ENCODE data around the gene WDHD1.
"Not testable (repeated sequence)": the region's sequence is repeated elsewhere in the genome, so short reads cannot be mapped to it uniquely, and the experiment has no call there.

WDHD1 gene

DNA sequence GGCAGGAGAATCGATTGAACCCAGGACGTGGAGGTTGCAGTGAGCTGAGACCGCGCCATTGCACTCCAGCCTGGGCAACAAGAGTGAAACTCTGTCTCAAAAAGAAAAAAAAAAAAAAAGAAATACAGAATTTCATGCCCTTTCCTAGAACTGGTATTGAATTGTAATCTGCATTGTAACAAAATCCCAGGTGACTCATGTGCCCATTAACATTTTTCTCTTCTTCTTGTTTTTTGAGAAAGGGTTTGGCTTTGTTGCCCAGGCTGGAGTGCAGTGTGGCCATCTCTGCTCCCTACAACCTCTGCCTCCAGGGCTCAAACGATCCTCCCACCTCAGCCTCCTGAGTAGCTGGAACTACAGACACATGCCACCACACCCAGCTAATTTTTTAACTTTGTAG is 100.3 kb downstream of the WDHD1 start:
- H3K9ac ChIP-seq (ENCODE audit: low read depth, low read length); H3K36me3 ChIP-seq (ENCODE audit: control insufficient read depth, insufficient read depth, low read length); H3K9me3 ChIP-seq (ENCODE audit: control insufficient read depth, insufficient read depth, low read length); H3K27me3 ChIP-seq (ENCODE audit: control insufficient read depth, insufficient read depth, low read length); H3K4me3 ChIP-seq (ENCODE audit: low read depth, low read length); H3K4me1 ChIP-seq (ENCODE audit: control insufficient read depth, insufficient read depth, low read length): not testable (repeated sequence)

- H3K9ac ChIP-seq (ENCODE audit: low read depth, low read length): no peak overlapping the region
- no peaks in the 10 kb centered on the region for H3K36me3 ChIP-seq (ENCODE audit: control insufficient read depth, insufficient read depth, low read length)
- H3K4me3 ChIP-seq (ENCODE audit: low read depth, low read length): no peak overlapping the region
- no peaks in the 10 kb centered on the region for H3K27me3 ChIP-seq (ENCODE audit: control insufficient read depth, insufficient read depth, low read length)
- H3K9me3 ChIP-seq (ENCODE audit: control insufficient read depth, insufficient read depth, low read length): no peaks in the 10 kb centered on the region
- no peaks in the 10 kb centered on the region for H3K4me1 ChIP-seq (ENCODE audit: control insufficient read depth, insufficient read depth, low read length)
Measured at GRCh38 chr14:54922598-54922997, 104.3 kb downstream of the WDHD1 start.

DNA sequence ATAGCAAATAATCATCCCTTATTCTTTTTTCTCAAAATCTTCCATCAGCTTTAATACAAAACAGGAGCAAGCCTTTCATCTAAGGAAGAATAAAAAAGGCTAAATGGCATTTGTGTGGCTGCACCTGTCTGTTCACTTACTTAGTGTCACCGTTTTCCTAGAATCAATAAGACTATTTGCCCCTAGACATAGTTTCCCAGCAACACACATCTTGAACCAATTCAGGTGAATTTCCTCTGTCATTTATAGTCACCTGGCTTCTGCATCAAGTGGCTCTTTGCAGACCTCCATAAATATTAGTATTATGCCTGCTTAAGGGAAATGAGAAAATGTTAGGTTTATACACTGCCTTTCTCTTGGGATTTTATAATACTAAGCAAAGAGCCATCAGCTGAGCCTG is 106.8 kb downstream of the WDHD1 start:
- no peak overlapping the region for H3K9ac ChIP-seq (ENCODE audit: low read depth, low read length)
- H3K9me3 ChIP-seq (ENCODE audit: control insufficient read depth, insufficient read depth, low read length): no peaks in the 10 kb centered on the region

GRCh38 chr14:54919330-54919729 is 107.6 kb downstream of the WDHD1 start:
- Histone ChIP-seq H3K36me3 (ENCODE audit: control insufficient read depth, insufficient read depth, low read length) (no peaks in the 10 kb centered on the region), H3K27me3 (ENCODE audit: control insufficient read depth, insufficient read depth, low read length) (no peaks in the 10 kb centered on the region), H3K9ac (ENCODE audit: low read depth, low read length) (no peak overlapping the region), H3K4me3 (ENCODE audit: low read depth, low read length) (no peak overlapping the region), H3K9me3 (ENCODE audit: control insufficient read depth, insufficient read depth, low read length) (no peaks in the 10 kb centered on the region), H3K4me1 (ENCODE audit: control insufficient read depth, insufficient read depth, low read length) (no peaks in the 10 kb centered on the region)

More for the DNA sequence above, 106.8 kb downstream of the WDHD1 start:
- no peaks in the 10 kb centered on the region for H3K27me3 ChIP-seq (ENCODE audit: control insufficient read depth, insufficient read depth, low read length)
- no peak overlapping the region for H3K4me3 ChIP-seq (ENCODE audit: low read depth, low read length)
- no peaks in the 10 kb centered on the region for H3K4me1 ChIP-seq (ENCODE audit: control insufficient read depth, insufficient read depth, low read length)
- no peaks in the 10 kb centered on the region for H3K36me3 ChIP-seq (ENCODE audit: control insufficient read depth, insufficient read depth, low read length)

GRCh38 chr14:54918427-54918826 is 108.5 kb downstream of the WDHD1 start:
- no peaks in the 10 kb centered on the region for H3K36me3 ChIP-seq (ENCODE audit: control insufficient read depth, insufficient read depth, low read length)
- no peaks in the 10 kb centered on the region for H3K27me3 ChIP-seq (ENCODE audit: control insufficient read depth, insufficient read depth, low read length)
- no peaks in the 10 kb centered on the region for H3K9me3 ChIP-seq (ENCODE audit: control insufficient read depth, insufficient read depth, low read length)
- no peaks in the 10 kb centered on the region for H3K4me1 ChIP-seq (ENCODE audit: control insufficient read depth, insufficient read depth, low read length)
- no peak overlapping the region for H3K9ac ChIP-seq (ENCODE audit: low read depth, low read length)
- no peak overlapping the region for H3K4me3 ChIP-seq (ENCODE audit: low read depth, low read length)

GRCh38 chr14:54916101-54916500 is 110.8 kb downstream of the WDHD1 start:
- H3K9ac ChIP-seq (ENCODE audit: low read depth, low read length): no peak overlapping the region

DNA sequence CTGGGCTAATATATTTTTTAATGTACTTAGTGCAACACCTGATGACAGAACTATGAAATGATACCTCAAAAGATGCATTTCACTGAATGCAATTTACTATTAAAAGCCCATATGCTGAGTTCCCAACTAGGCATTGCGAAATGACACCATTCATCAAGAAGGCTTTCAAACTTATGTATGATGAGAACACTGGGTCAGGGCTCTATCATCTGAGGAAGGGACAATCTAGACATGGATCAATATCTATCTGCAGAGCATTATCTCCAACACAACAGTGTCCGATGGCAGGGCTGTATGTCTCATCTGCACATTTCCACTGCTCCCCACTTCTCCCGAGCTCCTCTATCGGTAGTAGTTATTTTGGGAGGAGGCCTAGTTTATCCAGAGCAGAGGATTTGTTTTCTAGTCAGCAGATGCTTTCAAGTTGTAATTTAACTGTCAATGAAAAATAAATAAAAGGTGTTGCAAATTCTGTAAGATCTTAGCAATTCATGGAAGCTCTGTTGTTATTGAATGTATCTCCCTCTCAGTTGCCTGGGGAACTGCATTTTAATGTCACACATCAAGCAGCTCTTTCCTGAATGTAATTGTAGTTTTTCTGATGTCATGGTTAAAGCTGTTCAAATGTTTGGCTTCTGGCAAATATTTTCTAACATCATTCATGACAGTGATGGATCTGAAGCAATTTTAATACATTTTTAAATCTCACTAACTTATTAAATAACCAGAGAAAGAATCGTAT is 116.9 kb downstream of the WDHD1 start:
- H3K27me3 ChIP-seq (ENCODE audit: control insufficient read depth, insufficient read depth, low read length): peaks cover 3% of the 10 kb centered on the region
- no peak overlapping the region for H3K4me3 ChIP-seq (ENCODE audit: low read depth, low read length)
- no peaks in the 10 kb centered on the region for H3K36me3 ChIP-seq (ENCODE audit: control insufficient read depth, insufficient read depth, low read length)
- H3K9me3 ChIP-seq (ENCODE audit: control insufficient read depth, insufficient read depth, low read length): no peaks in the 10 kb centered on the region
- H3K4me1 ChIP-seq (ENCODE audit: control insufficient read depth, insufficient read depth, low read length): peaks cover 2% of the 10 kb centered on the region
- H3K9ac ChIP-seq (ENCODE audit: low read depth, low read length): no peak overlapping the region

More at GRCh38 chr14:54916101-54916500, 110.8 kb downstream of the WDHD1 start:
- Histone ChIP-seq H3K4me1 (ENCODE audit: control insufficient read depth, insufficient read depth, low read length) (no peaks in the 10 kb centered on the region), H3K9me3 (ENCODE audit: control insufficient read depth, insufficient read depth, low read length) (no peaks in the 10 kb centered on the region), H3K36me3 (ENCODE audit: control insufficient read depth, insufficient read depth, low read length) (no peaks in the 10 kb centered on the region), H3K27me3 (ENCODE audit: control insufficient read depth, insufficient read depth, low read length) (no peaks in the 10 kb centered on the region), H3K4me3 (ENCODE audit: low read depth, low read length) (no peak overlapping the region)

DNA sequence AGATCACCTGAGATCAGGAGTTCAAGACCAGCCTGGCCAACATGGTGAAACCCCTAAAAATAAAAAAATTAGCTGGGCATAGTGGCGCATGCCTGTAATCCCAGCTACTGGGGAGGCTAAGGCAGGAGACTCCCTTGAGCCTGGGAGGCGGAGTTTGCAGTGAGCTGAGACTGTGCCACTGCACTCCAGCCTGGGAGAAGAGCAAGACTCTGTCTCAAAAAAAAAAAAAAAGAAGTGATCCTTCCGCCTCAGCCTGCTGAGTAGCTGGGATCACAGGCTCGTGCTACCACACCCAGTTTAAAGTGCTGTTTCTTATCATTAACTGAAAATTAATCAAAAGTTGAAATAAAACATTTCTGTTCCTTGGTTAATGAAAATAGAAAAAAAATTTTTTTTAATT is 117.9 kb downstream of the WDHD1 start:
- not testable (repeated sequence) for H3K4me3 ChIP-seq (ENCODE audit: low read depth, low read length); H3K9me3 ChIP-seq (ENCODE audit: control insufficient read depth, insufficient read depth, low read length); H3K36me3 ChIP-seq (ENCODE audit: control insufficient read depth, insufficient read depth, low read length); H3K4me1 ChIP-seq (ENCODE audit: control insufficient read depth, insufficient read depth, low read length); H3K27me3 ChIP-seq (ENCODE audit: control insufficient read depth, insufficient read depth, low read length); H3K9ac ChIP-seq (ENCODE audit: low read depth, low read length)

- Histone ChIP-seq H3K36me3 (ENCODE audit: control insufficient read depth, insufficient read depth, low read length) (no peaks in the 10 kb centered on the region), H3K4me3 (ENCODE audit: low read depth, low read length) (no peak overlapping the region), H3K9me3 (ENCODE audit: control insufficient read depth, insufficient read depth, low read length) (no peaks in the 10 kb centered on the region), H3K4me1 (ENCODE audit: control insufficient read depth, insufficient read depth, low read length) (peaks cover 2% of the 10 kb centered on the region), H3K27me3 (ENCODE audit: control insufficient read depth, insufficient read depth, low read length) (peaks cover 3% of the 10 kb centered on the region), H3K9ac (ENCODE audit: low read depth, low read length) (no peak overlapping the region)
Measured at GRCh38 chr14:54908190-54908589, 118.7 kb downstream of the WDHD1 start.

DNA sequence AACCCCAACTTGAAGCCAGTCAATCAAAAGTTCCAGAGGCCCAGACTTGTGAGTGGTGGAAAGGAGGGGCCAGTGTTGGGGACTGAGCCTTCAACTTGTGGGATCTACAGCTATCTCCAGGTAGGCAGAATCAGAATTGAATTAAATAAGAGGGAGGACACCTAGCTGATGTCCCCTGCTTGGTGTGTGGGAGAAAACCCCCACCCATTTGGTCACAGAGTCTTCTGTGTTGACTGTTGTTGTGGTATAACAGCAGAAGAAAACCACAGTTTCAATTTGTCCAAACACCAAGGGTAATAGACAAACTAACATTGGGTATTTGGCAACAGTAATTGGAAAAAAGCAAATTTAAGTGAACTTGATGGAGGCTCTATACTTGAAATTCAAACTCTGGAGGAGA is 120.8 kb downstream of the WDHD1 start:
- H3K36me3 ChIP-seq (ENCODE audit: control insufficient read depth, insufficient read depth, low read length): no peaks in the 10 kb centered on the region
- peaks cover 2% of the 10 kb centered on the region for H3K4me1 ChIP-seq (ENCODE audit: control insufficient read depth, insufficient read depth, low read length)
- H3K9ac ChIP-seq (ENCODE audit: low read depth, low read length): no peak overlapping the region
- H3K9me3 ChIP-seq (ENCODE audit: control insufficient read depth, insufficient read depth, low read length): no peaks in the 10 kb centered on the region
- no peak overlapping the region for H3K4me3 ChIP-seq (ENCODE audit: low read depth, low read length)
- H3K27me3 ChIP-seq (ENCODE audit: control insufficient read depth, insufficient read depth, low read length): peaks cover 10% of the 10 kb centered on the region

DNA sequence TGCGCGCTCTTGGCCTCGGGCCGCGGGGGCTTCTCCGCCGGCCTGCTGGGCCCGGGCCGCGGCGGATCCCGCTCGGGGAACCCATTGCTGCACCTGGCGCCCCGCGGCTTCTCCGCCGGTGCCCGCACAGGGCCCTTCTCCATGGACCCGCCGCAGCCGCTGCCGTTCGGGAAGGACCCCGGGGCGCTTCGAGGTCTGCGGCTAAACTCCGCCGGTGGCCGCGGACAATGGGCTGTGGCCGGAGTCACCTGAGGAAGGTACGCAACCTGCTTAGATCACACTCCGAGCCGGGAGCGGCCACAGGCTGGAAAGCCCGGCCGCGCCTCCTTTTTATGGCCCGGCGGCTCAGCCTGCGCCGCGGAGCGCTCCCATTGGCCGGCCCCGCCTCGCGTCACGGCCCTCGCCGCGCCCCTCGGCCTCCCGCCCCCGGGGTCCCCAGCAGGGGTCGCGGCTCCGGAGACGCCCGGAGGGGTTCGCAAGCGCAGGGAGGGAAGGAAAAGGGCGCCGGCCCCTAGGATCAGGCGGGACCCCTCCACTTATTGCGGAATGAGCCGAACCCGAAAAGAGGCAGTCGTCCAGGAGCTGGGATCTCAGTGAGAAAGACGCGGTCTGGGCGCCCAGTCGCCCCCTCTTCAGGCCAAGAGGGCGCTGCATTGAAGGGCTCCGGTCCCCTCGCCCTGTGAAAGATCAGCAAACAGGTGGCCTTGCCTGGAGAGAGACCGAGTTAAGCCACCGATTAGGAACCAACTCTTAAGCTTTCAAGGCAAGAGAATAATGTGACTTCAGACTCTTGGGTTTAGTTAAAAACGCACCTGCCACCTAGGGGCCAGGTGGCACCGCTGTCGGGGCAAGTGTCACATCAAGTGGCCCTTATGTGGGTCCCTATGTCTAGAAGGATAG is 124.1 kb downstream of the WDHD1 start, which contains the start of gene GCH1:
GCH1 (minus strand) TSS at position 306 of the 900 bp plus-strand sequence; CDS start at position 143, 163 bp downstream.
- H3K27me3 ChIP-seq (ENCODE audit: control insufficient read depth, insufficient read depth, low read length): peaks cover 18% of the 10 kb centered on the region
- peak within 1 kb of the TSS; percentile 82 for H3K4me3 ChIP-seq (ENCODE audit: low read depth, low read length)
- H3K9me3 ChIP-seq (ENCODE audit: control insufficient read depth, insufficient read depth, low read length): no peaks in the 10 kb centered on the region
- no peaks in the 10 kb centered on the region for H3K36me3 ChIP-seq (ENCODE audit: control insufficient read depth, insufficient read depth, low read length)
- H3K4me1 ChIP-seq (ENCODE audit: control insufficient read depth, insufficient read depth, low read length): no peaks in the 10 kb centered on the region
- H3K9ac ChIP-seq (ENCODE audit: low read depth, low read length): no peak within 1 kb of the TSS

DNA sequence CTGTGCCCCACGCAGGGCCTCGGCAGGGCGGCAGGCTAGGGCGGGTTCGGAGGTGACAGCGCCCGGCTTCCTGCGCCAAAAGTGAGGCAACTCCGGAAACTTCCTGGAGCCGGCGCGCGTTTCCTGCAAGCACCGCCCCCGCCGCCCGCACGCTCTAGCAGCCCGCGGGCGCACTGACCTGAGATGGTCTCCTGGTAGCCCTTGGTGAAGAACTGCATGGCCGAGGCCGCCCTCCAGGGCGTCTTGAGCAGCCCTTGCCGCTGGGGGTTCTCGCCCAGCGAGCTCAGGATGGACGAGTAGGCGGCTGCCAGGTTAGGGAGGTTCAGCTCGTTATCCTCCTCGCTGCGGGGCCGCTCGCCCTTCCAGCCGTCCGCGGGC is 124.8 kb downstream of the WDHD1 start:
- Histone ChIP-seq H3K9me3 (ENCODE audit: control insufficient read depth, insufficient read depth, low read length) (no peaks in the 10 kb centered on the region), H3K4me1 (ENCODE audit: control insufficient read depth, insufficient read depth, low read length) (no peaks in the 10 kb centered on the region), H3K36me3 (ENCODE audit: control insufficient read depth, insufficient read depth, low read length) (no peaks in the 10 kb centered on the region), H3K9ac (ENCODE audit: low read depth, low read length) (no peak overlapping the region), H3K27me3 (ENCODE audit: control insufficient read depth, insufficient read depth, low read length) (peaks cover 18% of the 10 kb centered on the region), H3K4me3 (ENCODE audit: low read depth, low read length) (peak overlapping the region; percentile 82)
